ENCODE data around the gene ZNF844. TPM values are rescaled to one million over a fixed set of nuclear protein-coding genes. Genes with fewer than 3 reads are reported as not detected.
A peak's percentile ranks its signal among the peaks of the same experiment; 100 is the strongest.

The ZNF844 gene
- total RNA-seq, 2 experiments from 2014 or later, result 22.2 to 23.7 TPM

GRCh38 chr19:12034198-12034597, 30.3 kb upstream of the ZNF844 start:
- peaks cover 22% of the 10 kb centered on the region for H3K4me1 Mint-ChIP-seq (ENCODE audit: low read depth)
- intact Hi-C loops (cut with DNase I, micrococcal nuclease), result no loop called here
- DNase-seq (no peak), ATAC-seq (ENCODE audit: poor library complexity) (no peak)
- peaks cover 0 to 13% of the 10 kb centered on the region in 2 experiments for H3K27me3 ChIP-seq (ENCODE audit: control insufficient read depth in 1 of 2, insufficient read depth in 2 of 2, low read length in 2 of 2)
- peaks cover 2% of the 10 kb centered on the region for H3K9me3 Mint-ChIP-seq
- peak overlapping the region; percentile 53 for H3K27ac Mint-ChIP-seq
- no peak for TF ChIP-seq CTCF (IDR thresholded peaks at IDR 0.05)
- no peaks in the 10 kb centered on the region for H3K27me3 Mint-ChIP-seq
- H3K9me3 ChIP-seq (ENCODE audit: control insufficient read depth in 1 of 2, insufficient read depth in 1 of 2, low read length in 2 of 2), result peaks cover under 1 to 39% of the 10 kb centered on the region in 2 experiments
- ChIA-PET CTCF (no interaction called here), POLR2A (interaction anchor here (1.0 to 2.4 kb wide), 2 partner anchors 46 to 110 kb away, joined by 3 to 7 read pairs; no protein-coding TSS in a partner anchor)
- H3K36me3 ChIP-seq (ENCODE audit: insufficient read depth, low read length), result peaks cover 2% of the 10 kb centered on the region
- peak overlapping the region; percentile 84 for H3K4me3 Mint-ChIP-seq
- peaks cover 44% of the 10 kb centered on the region for H3K36me3 Mint-ChIP-seq (ENCODE audit: low read depth)
- H3K27ac ChIP-seq (ENCODE audit: low read depth in 1 of 2, low read length in 2 of 2), result no peak overlapping the region
- H3K4me1 ChIP-seq (ENCODE audit: insufficient read depth, low read length), result peaks cover 20% of the 10 kb centered on the region
- H3K4me3 ChIP-seq (ENCODE audit: low read length), result no peak overlapping the region

GRCh38 chr19:12034620-12035019, 29.9 kb upstream of the ZNF844 start:
- Histone ChIP-seq H3K4me3 (ENCODE audit: low read length) (no peak overlapping the region), H3K4me1 (ENCODE audit: insufficient read depth, low read length) (peaks cover 20% of the 10 kb centered on the region), H3K27me3 (ENCODE audit: control insufficient read depth in 1 of 2, insufficient read depth in 2 of 2, low read length in 2 of 2) (peaks cover 0 to 13% of the 10 kb centered on the region in 2 experiments), H3K9me3 (ENCODE audit: control insufficient read depth in 1 of 2, insufficient read depth in 1 of 2, low read length in 2 of 2) (peaks cover 0 to 38% of the 10 kb centered on the region in 2 experiments), H3K36me3 (ENCODE audit: insufficient read depth, low read length) (no peaks in the 10 kb centered on the region), H3K27ac (ENCODE audit: low read depth in 1 of 2, low read length in 2 of 2) (no peak overlapping the region)
- H3K9me3 Mint-ChIP-seq, result peaks cover 2% of the 10 kb centered on the region
- DNase-seq, result no peak
- peaks cover 22% of the 10 kb centered on the region for H3K4me1 Mint-ChIP-seq (ENCODE audit: low read depth)
- no peak for TF ChIP-seq CTCF (IDR thresholded peaks at IDR 0.05)
- peaks cover 40% of the 10 kb centered on the region for H3K36me3 Mint-ChIP-seq (ENCODE audit: low read depth)
- no peaks in the 10 kb centered on the region for H3K27me3 Mint-ChIP-seq
- H3K4me3 Mint-ChIP-seq, result peak overlapping the region; percentile 84
- peak overlapping the region; percentile 53 for H3K27ac Mint-ChIP-seq
- CTCF ChIA-PET, result interaction anchor here (1.5 kb wide), 1 partner anchor 111 kb away, joined by 3 read pairs; no protein-coding TSS in a partner anchor
- POLR2A ChIA-PET, result interaction anchor here (2.4 kb wide), 1 partner anchor 46 kb away, joined by 7 read pairs; no protein-coding TSS in a partner anchor
- intact Hi-C loops (cut with DNase I, micrococcal nuclease), result no loop called here
- no peak for ATAC-seq (ENCODE audit: poor library complexity)

- POLR2A ChIA-PET, result interaction anchor here (0.8 to 2.4 kb wide), 4 partner anchors 30 to 127 kb away, joined by 3 to 7 read pairs (median 4); partner anchors contain the start of gene ZNF136
- H3K36me3 ChIP-seq (ENCODE audit: insufficient read depth, low read length), result no peaks in the 10 kb centered on the region
- peaks cover 0 to 39% of the 10 kb centered on the region in 2 experiments for H3K9me3 ChIP-seq (ENCODE audit: control insufficient read depth in 1 of 2, insufficient read depth in 1 of 2, low read length in 2 of 2)
- peak in 13 of 14 experiments; percentile 26 to 77 (median 59) for DNase-seq
- peaks cover 20% of the 10 kb centered on the region for H3K4me1 ChIP-seq (ENCODE audit: insufficient read depth, low read length)
- peak within 1 kb of the TSS; percentile 53 for H3K27ac Mint-ChIP-seq
- H3K27me3 Mint-ChIP-seq, result no peaks in the 10 kb centered on the region
- no peak within 1 kb of the TSS for H3K27ac ChIP-seq (ENCODE audit: low read depth in 1 of 2, low read length in 2 of 2)
- ATAC-seq (ENCODE audit: poor library complexity), result peak; percentile 84
- H3K27me3 ChIP-seq (ENCODE audit: control insufficient read depth in 1 of 2, insufficient read depth in 2 of 2, low read length in 2 of 2), result peaks cover 0 to 13% of the 10 kb centered on the region in 2 experiments
- no peak for TF ChIP-seq CTCF (IDR thresholded peaks at IDR 0.05)
- intact Hi-C loops (cut with DNase I, micrococcal nuclease), result no loop called here
- H3K36me3 Mint-ChIP-seq (ENCODE audit: low read depth), result peaks cover 39% of the 10 kb centered on the region
- CTCF ChIA-PET, result interaction anchor here (1.4 to 1.5 kb wide), 2 partner anchors 24 to 112 kb away, joined by 3 read pairs; no protein-coding TSS in a partner anchor
- H3K9me3 Mint-ChIP-seq, result peaks cover 2% of the 10 kb centered on the region
- H3K4me3 ChIP-seq (ENCODE audit: low read length), result peak within 1 kb of the TSS; percentile 66
- peaks cover 22% of the 10 kb centered on the region for H3K4me1 Mint-ChIP-seq (ENCODE audit: low read depth)
- H3K4me3 Mint-ChIP-seq, result peak within 1 kb of the TSS; percentile 95
Measured at GRCh38 chr19:12035220-12036172, 29.0 kb upstream of the ZNF844 start, which contains the start of gene ZNF433. Gene ZNF433, minus strand, starts transcription at chr19:12035679. Its CDS starts 140 bp downstream, at chr19:12035539.
